AG09319 (cell line): ENCODE measurements around the gene MBNL2.

Experiments
- DNase-seq: peaks from one replicate; pipeline ENCODE4 v3.0.0-alpha.2; 2010; ENCODE audit warnings: low read depth; ENCODE audit errors: extremely low read depth
- CTCF ChIP-seq: IDR thresholded peaks from 2 replicates; pipeline ENCODE4 v1.5.1; 2011; ENCODE audit warnings: low read depth, mild to moderate bottlenecking, inconsistent platforms, low read length, moderate library complexity

MBNL2 gene

GRCh38 chr13:97286317-97287046 is 64.3 kb downstream of the MBNL2 start:
- no peak for DNase-seq
- no peak for TF ChIP-seq CTCF

- TF ChIP-seq CTCF, result no peak
- no peak for DNase-seq
Measured at GRCh38 chr13:97287047-97287383, 64.9 kb downstream of the MBNL2 start.

GRCh38 chr13:97288486-97288900 is 66.4 kb downstream of the MBNL2 start:
- no peak for DNase-seq
- no peak for TF ChIP-seq CTCF

GRCh38 chr13:97289514-97290298 is 67.6 kb downstream of the MBNL2 start:
- TF ChIP-seq CTCF, result no peak
- no peak for DNase-seq

GRCh38 chr13:97295283-97296182 is 73.4 kb downstream of the MBNL2 start:
- no peak for TF ChIP-seq CTCF
- no peak for DNase-seq

GRCh38 chr13:97296740-97297139 is 74.6 kb downstream of the MBNL2 start:
- DNase-seq, result no peak
- no peak for TF ChIP-seq CTCF
